ENCODE data around the gene WHRN. TPM values are rescaled to one million over a fixed set of nuclear protein-coding genes. Genes with fewer than 3 reads are reported as not detected.

The WHRN gene
- polyA plus RNA-seq, 1 donor from 2014 or later: 2.5 TPM

GRCh38 chr9:114371343-114371944, 133.8 kb downstream of the WHRN start:
- Histone ChIP-seq H3K36me3 (ENCODE audit: insufficient read depth, low read length) (no peaks in the 10 kb centered on the region), H3K4me2 (ENCODE audit: low read length) (no peak overlapping the region), H3K27ac (ENCODE audit: low read length) (no peak overlapping the region), H3K9me3 (ENCODE audit: low read length) (no peaks in the 10 kb centered on the region), H3K4me3 (ENCODE audit: low read length) (no peak overlapping the region), H3K9ac (ENCODE audit: low read length) (no peak overlapping the region), H3K27me3 (ENCODE audit: insufficient read depth, low read depth, low read length) (no peaks in the 10 kb centered on the region), H3K79me2 (replicated peaks; ENCODE audit: insufficient read depth, low read length) (no peaks in the 10 kb centered on the region), H4K20me1 (ENCODE audit: insufficient read depth) (no peaks in the 10 kb centered on the region), H3K9me2 (ENCODE audit: insufficient read depth, low read length) (no peaks in the 10 kb centered on the region), H2AFZ (ENCODE audit: low read depth, low read length) (no peak overlapping the region), H3F3A (ENCODE audit: insufficient read depth, low read length, poor library complexity, severe bottlenecking) (no peaks in the 10 kb centered on the region)
- TF ChIP-seq EZH2 (IDR thresholded peaks at IDR 0.05; ENCODE audit: borderline replicate concordance, insufficient read depth, low read length, poor library complexity, severe bottlenecking) (no peak), POLR2AphosphoS5 (IDR thresholded peaks at IDR 0.05) (no peak), TAF1 (IDR thresholded peaks at IDR 0.05; ENCODE audit: low read depth) (no peak), EP300 (conservative IDR thresholded peaks at IDR 0.05; ENCODE audit: poor library complexity, severe bottlenecking) (no peak), MXI1 (conservative IDR thresholded peaks at IDR 0.05; ENCODE audit: poor library complexity, severe bottlenecking) (no peak), REST (IDR thresholded peaks at IDR 0.05; ENCODE audit: borderline replicate concordance) (no peak), SMC3 (conservative IDR thresholded peaks at IDR 0.05; ENCODE audit: poor library complexity) (no peak), CTCF (IDR thresholded peaks at IDR 0.05; ENCODE audit: poor library complexity, severe bottlenecking) (no peak)

GRCh38 chr9:114370968-114371320, 134.3 kb downstream of the WHRN start:
- no peak overlapping the region for H3K27ac ChIP-seq (ENCODE audit: low read length)
- no peaks in the 10 kb centered on the region for H3K9me2 ChIP-seq (ENCODE audit: insufficient read depth, low read length)
- no peaks in the 10 kb centered on the region for H3K36me3 ChIP-seq (ENCODE audit: insufficient read depth, low read length)
- H3K9ac ChIP-seq (ENCODE audit: low read length): no peak overlapping the region
- no peak overlapping the region for H3K4me2 ChIP-seq (ENCODE audit: low read length)
- H3K79me2 ChIP-seq (replicated peaks; ENCODE audit: insufficient read depth, low read length): no peaks in the 10 kb centered on the region
- no peaks in the 10 kb centered on the region for H4K20me1 ChIP-seq (ENCODE audit: insufficient read depth)
- no peak overlapping the region for H2AFZ ChIP-seq (ENCODE audit: low read depth, low read length)
- H3F3A ChIP-seq (ENCODE audit: insufficient read depth, low read length, poor library complexity, severe bottlenecking): no peaks in the 10 kb centered on the region
- H3K27me3 ChIP-seq (ENCODE audit: insufficient read depth, low read depth, low read length): no peaks in the 10 kb centered on the region
- H3K9me3 ChIP-seq (ENCODE audit: low read length): no peaks in the 10 kb centered on the region
- no peak for TF ChIP-seq EZH2 (IDR thresholded peaks at IDR 0.05; ENCODE audit: borderline replicate concordance, insufficient read depth, low read length, poor library complexity, severe bottlenecking)
- TF ChIP-seq TAF1 (IDR thresholded peaks at IDR 0.05; ENCODE audit: low read depth): no peak
- TF ChIP-seq SMC3 (conservative IDR thresholded peaks at IDR 0.05; ENCODE audit: poor library complexity): no peak
- TF ChIP-seq REST (IDR thresholded peaks at IDR 0.05; ENCODE audit: borderline replicate concordance): no peak
- no peak for TF ChIP-seq EP300 (conservative IDR thresholded peaks at IDR 0.05; ENCODE audit: poor library complexity, severe bottlenecking)
- no peak for TF ChIP-seq CTCF (IDR thresholded peaks at IDR 0.05; ENCODE audit: poor library complexity, severe bottlenecking)
- no peak for TF ChIP-seq POLR2AphosphoS5 (IDR thresholded peaks at IDR 0.05)
- no peak for TF ChIP-seq RAD21 (conservative IDR thresholded peaks at IDR 0.05)
- no peak for TF ChIP-seq MXI1 (conservative IDR thresholded peaks at IDR 0.05; ENCODE audit: poor library complexity, severe bottlenecking)
- no peak overlapping the region for H3K4me3 ChIP-seq (ENCODE audit: low read length)

Data from neural cell (in vitro differentiated cells).